ENCODE results near the gene PLPPR1.
"Not testable (repeated sequence)": the region's sequence is repeated elsewhere in the genome, so short reads cannot be mapped to it uniquely, and the experiment has no call there.

PLPPR1 gene

DNA sequence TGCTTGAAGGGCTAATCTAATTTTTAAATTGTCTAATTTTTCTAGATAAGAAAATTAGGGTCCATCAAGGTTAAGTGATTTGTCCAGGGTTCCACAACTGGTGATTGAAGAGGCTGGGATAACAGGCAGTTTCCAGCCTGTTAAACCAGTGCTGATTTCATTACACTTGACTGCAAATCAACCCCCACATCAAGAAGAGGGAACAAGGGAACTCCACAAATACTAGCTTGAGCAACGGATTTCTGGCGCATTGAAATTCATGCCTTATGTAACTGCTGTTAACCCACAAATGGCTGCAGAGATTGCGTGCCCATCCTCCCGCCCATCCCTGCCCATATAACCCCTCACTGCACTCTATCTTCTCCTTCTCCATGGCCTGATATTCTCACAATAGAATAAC is 10.0 kb downstream of the PLPPR1 start:
- ATAC-seq = no peak
- no peak for TF ChIP-seq SNAI2 (CRISPR knock-in tag; IDR thresholded peaks at IDR 0.05)
- no peak for TF ChIP-seq ZC3H10 (CRISPR knock-in tag; IDR thresholded peaks at IDR 0.05)
- TF ChIP-seq TCF4 (CRISPR knock-in tag; IDR thresholded peaks at IDR 0.05; ENCODE audit: borderline replicate concordance) = no peak
- no peak for TF ChIP-seq ESRRG (CRISPR knock-in tag; IDR thresholded peaks at IDR 0.05)
- TF ChIP-seq RARB (CRISPR knock-in tag; IDR thresholded peaks at IDR 0.05) = no peak
- TF ChIP-seq, protein P1, sequence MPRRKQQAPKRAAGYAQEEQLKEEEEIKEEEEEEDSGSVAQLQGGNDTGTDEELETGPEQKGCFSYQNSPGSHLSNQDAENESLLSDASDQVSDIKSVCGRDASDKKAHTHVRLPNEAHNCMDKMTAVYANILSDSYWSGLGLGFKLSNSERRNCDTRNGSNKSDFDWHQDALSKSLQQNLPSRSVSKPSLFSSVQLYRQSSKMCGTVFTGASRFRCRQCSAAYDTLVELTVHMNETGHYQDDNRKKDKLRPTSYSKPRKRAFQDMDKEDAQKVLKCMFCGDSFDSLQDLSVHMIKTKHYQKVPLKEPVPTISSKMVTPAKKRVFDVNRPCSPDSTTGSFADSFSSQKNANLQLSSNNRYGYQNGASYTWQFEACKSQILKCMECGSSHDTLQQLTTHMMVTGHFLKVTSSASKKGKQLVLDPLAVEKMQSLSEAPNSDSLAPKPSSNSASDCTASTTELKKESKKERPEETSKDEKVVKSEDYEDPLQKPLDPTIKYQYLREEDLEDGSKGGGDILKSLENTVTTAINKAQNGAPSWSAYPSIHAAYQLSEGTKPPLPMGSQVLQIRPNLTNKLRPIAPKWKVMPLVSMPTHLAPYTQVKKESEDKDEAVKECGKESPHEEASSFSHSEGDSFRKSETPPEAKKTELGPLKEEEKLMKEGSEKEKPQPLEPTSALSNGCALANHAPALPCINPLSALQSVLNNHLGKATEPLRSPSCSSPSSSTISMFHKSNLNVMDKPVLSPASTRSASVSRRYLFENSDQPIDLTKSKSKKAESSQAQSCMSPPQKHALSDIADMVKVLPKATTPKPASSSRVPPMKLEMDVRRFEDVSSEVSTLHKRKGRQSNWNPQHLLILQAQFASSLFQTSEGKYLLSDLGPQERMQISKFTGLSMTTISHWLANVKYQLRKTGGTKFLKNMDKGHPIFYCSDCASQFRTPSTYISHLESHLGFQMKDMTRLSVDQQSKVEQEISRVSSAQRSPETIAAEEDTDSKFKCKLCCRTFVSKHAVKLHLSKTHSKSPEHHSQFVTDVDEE (CRISPR knock-in tag; IDR thresholded peaks at IDR 0.05) = no peak
- TF ChIP-seq PPARA (CRISPR knock-in tag; IDR thresholded peaks at IDR 0.05; ENCODE audit: borderline replicate concordance) = no peak
- TF ChIP-seq, protein P2, sequence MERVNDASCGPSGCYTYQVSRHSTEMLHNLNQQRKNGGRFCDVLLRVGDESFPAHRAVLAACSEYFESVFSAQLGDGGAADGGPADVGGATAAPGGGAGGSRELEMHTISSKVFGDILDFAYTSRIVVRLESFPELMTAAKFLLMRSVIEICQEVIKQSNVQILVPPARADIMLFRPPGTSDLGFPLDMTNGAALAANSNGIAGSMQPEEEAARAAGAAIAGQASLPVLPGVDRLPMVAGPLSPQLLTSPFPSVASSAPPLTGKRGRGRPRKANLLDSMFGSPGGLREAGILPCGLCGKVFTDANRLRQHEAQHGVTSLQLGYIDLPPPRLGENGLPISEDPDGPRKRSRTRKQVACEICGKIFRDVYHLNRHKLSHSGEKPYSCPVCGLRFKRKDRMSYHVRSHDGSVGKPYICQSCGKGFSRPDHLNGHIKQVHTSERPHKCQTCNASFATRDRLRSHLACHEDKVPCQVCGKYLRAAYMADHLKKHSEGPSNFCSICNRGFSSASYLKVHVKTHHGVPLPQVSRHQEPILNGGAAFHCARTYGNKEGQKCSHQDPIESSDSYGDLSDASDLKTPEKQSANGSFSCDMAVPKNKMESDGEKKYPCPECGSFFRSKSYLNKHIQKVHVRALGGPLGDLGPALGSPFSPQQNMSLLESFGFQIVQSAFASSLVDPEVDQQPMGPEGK (CRISPR knock-in tag; IDR thresholded peaks at IDR 0.05; ENCODE audit: borderline replicate concordance) = no peak
- TF ChIP-seq, protein P3, sequence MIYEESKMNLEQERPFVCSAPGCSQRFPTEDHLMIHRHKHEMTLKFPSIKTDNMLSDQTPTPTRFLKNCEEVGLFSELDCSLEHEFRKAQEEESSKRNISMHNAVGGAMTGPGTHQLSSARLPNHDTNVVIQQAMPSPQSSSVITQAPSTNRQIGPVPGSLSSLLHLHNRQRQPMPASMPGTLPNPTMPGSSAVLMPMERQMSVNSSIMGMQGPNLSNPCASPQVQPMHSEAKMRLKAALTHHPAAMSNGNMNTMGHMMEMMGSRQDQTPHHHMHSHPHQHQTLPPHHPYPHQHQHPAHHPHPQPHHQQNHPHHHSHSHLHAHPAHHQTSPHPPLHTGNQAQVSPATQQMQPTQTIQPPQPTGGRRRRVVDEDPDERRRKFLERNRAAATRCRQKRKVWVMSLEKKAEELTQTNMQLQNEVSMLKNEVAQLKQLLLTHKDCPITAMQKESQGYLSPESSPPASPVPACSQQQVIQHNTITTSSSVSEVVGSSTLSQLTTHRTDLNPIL (CRISPR knock-in tag; IDR thresholded peaks at IDR 0.05; ENCODE audit: low read depth) = no peak
- no peak for TF ChIP-seq ZNF8 (CRISPR knock-in tag; IDR thresholded peaks at IDR 0.05)
- no peak for TF ChIP-seq TOX (CRISPR knock-in tag; IDR thresholded peaks at IDR 0.05; ENCODE audit: borderline replicate concordance)
- TF ChIP-seq ZNF565 (CRISPR knock-in tag; conservative IDR thresholded peaks at IDR 0.05; ENCODE audit: low read depth) = no peak

DNA sequence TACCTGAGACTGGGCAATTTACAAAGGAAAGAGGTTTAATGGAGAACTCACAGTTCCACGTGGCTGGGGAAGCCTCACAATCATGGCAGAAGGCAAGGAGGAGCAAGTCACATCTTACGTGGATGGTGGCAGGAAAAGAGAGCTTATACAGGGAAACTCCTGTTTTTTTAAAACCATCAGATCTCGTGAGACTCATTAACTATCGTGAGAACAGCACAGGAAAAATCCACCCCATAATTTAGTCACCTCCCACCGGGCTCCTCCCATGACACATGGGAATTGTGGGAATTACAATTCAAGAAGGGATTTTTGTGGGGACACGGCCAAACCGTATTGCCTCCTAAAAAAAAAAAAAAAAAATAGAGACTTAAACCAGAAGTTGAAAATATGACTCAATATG is 11.1 kb downstream of the PLPPR1 start:
- ATAC-seq = not testable (repeated sequence)

DNA sequence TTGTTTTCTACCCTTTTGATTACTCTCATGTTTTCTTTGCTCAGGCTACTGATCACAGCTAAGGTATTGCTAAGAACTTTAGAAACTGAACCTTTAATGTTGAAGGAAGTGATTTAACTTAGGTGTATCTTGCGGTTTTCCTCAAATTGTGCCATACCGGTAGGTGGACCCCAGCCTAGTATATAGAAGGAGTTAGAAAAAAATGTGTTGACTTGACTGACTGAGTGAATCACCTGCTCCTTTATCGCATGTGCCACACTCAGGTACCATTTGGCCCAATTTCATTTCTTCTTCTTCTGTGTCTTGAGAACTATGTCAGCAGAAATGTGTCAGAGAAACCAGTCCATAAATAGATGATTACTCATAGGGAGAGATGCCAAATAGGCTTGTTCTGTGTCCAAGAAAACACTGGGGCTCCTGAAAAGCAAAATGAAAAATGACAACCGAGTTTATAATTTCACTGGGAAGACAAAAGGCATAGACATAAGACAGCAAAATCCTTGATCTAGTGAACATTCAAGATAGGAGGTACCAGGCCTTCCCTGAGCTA is 19.4 kb downstream of the PLPPR1 start:
- no peak for ATAC-seq
- TF ChIP-seq BACH2 (CRISPR knock-in tag; IDR thresholded peaks at IDR 0.05; ENCODE audit: borderline replicate concordance) = no peak
- TF ChIP-seq ISL1 (CRISPR knock-in tag; IDR thresholded peaks at IDR 0.05) = no peak
- TF ChIP-seq RARB (CRISPR knock-in tag; IDR thresholded peaks at IDR 0.05) = no peak
- no peak for TF ChIP-seq ZFP3 (CRISPR knock-in tag; IDR thresholded peaks at IDR 0.05)
- TF ChIP-seq, protein P4, sequence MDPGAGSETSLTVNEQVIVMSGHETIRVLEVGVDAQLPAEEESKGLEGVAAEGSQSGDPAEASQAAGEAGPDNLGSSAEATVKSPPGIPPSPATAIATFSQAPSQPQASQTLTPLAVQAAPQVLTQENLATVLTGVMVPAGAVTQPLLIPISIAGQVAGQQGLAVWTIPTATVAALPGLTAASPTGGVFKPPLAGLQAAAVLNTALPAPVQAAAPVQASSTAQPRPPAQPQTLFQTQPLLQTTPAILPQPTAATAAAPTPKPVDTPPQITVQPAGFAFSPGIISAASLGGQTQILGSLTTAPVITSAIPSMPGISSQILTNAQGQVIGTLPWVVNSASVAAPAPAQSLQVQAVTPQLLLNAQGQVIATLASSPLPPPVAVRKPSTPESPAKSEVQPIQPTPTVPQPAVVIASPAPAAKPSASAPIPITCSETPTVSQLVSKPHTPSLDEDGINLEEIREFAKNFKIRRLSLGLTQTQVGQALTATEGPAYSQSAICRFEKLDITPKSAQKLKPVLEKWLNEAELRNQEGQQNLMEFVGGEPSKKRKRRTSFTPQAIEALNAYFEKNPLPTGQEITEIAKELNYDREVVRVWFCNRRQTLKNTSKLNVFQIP (CRISPR knock-in tag; IDR thresholded peaks at IDR 0.05; ENCODE audit: borderline replicate concordance, low read depth) = no peak
- no peak for TF ChIP-seq OSR1 (CRISPR knock-in tag; IDR thresholded peaks at IDR 0.05)
- no peak for TF ChIP-seq CSDC2 (CRISPR knock-in tag; IDR thresholded peaks at IDR 0.05)
- TF ChIP-seq, protein P3 (CRISPR knock-in tag; IDR thresholded peaks at IDR 0.05; ENCODE audit: low read depth) = no peak
- TF ChIP-seq TOX (CRISPR knock-in tag; IDR thresholded peaks at IDR 0.05; ENCODE audit: borderline replicate concordance) = no peak
- TF ChIP-seq ZNF565 (CRISPR knock-in tag; conservative IDR thresholded peaks at IDR 0.05; ENCODE audit: low read depth) = no peak
- TF ChIP-seq, protein P2 (CRISPR knock-in tag; IDR thresholded peaks at IDR 0.05; ENCODE audit: borderline replicate concordance) = no peak
- TF ChIP-seq ZNF8 (CRISPR knock-in tag; IDR thresholded peaks at IDR 0.05) = no peak
- TF ChIP-seq ZFP30 (CRISPR knock-in tag; IDR thresholded peaks at IDR 0.05) = no peak
